MV-4-11 (cell line): ENCODE measurements around the gene APCDD1.
"Not testable (repeated sequence)": the region's sequence is repeated elsewhere in the genome, so short reads cannot be mapped to it uniquely, and the experiment has no call there.

Source experiments
- DNase-seq: peaks from one replicate; lab custom pipeline; 2025; lab: John Stamatoyannopoulos, UW

Gene APCDD1

DNA sequence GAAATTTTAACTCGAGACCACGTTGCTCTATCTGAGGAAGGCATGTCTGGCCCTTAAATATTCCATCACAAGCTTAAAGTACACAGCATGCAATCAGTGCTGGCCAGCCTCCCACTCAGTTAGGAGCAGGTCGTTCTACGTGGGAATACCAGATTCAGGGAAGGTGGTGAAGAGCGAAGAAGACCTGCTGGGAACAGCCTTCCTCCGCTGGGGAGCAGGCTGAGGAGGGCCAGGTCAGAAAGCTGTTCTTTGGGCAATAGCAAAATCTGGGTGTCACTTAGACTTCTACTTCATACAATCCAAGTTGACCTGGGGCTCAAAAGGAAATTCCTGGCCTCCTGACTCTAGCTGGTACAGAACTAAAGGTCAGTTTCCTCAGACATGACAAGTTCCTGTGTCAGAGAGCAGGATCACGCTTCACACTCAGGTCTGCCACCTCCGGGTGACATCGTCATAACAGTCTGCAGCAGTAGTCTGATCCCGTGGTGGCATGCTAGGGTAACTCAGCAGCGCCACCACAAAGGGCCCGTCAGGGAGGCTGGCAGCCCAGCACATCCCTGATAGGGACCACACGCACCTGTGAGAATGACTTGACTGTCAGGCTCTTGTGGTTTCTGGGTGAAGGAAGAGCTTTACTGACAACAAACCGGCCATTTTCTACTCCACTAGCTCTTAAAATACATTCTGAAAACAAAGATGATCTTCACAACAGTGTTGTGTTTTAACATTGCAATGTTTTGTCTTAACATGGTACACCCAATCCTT is 36.1 kb downstream of the APCDD1 start:
- peak; percentile 74 for DNase-seq

DNA sequence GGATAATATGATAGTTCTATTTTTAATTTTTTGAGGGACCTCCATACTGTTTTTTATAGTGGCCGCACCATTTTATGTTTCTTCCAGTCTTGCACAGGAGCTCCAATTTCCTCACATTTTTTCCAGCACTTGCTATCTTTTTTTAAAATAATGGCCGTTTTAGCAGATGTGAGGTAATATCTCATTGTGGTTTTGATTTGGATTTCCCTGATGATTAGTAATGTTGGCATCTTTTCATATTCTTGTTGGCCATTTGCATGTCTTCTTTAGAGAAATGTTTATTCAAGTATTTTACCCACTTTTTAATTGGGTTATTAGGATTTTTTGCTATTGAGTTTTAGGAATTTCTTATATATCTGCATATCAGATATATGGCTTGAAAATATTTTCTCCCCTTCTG is 41.5 kb downstream of the APCDD1 start:
- no peak for DNase-seq

DNA sequence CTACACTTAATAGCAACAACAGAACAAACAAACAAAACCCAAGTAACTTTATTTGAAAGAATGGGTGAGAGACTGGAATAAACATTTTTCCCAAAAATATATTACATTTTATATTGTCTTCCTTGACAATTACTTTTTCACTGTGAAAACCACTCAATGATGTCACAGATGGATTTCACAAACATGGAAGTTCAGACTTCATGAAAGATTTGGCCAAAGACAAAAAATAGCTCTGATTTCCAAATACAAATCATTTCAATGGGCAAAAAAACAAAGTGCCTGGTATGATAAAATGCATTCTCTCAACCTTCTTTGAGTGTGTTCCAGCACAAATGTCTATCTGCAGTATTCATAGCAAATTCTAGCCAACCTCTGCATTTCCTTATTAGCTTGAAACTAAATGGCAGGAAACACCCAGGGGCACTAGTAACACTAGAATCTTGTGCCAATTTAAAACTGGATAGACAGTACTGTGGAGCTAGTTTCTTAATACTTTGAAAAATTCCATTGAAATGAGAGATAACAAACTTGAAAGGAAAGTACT is 42.8 kb downstream of the APCDD1 start:
- no peak for DNase-seq

DNA sequence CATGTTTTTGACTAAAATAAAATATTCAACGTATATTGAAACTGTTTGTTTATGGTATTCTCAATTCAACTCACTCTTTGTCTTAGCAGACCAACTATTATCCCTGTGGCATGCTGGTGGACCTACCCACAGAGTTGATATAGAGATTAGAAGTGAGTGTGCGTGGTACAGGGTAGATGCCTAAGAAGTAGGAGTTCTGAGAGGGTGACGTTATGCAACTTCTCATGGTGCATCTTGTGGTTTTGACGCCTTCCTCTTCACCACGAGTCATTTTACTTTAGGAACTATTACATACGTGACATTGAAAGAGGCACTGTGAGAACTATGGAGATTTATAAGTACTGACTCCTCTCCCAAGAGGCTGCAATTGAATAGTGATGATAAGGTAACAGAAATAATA is 44.8 kb downstream of the APCDD1 start:
- peak; percentile 89 for DNase-seq

DNA sequence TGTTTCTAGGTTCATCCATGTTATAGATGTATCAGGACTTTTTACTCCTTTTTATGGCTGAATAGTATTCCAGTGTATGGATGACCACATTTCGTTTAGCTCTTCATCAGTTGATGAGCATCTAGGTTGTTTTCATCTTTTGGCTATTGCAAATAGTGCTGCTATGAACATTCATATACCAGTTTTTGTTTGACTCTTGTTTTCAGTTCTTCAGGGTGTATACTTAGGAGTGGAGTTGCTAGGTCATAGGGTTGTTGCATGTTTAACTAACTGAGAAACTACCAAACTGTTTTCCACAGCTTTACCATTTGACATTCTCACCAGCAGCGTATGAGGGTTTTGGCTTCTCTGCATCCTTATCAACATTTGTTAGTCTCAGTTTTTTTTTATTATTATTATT is 45.6 kb downstream of the APCDD1 start:
- no peak for DNase-seq

DNA sequence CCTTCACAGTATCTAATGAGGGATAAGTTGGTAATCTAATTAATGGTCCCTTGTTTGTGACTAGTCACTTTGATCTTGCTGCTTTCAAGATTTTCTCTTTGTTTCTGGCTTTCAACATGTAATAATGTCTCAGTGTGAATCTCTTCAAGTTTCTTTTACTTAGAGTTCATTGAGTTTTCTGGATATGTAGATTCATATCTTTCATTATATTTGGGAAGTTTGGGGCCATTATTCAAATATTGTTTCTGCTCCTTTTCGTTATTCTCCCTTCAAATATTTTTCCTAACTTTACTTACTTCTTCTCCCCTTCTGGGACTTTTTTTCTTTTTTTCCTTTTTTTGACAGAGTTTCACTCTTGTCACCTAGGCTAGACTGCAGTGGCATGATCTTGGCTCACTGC is 50.3 kb downstream of the APCDD1 start:
- DNase-seq: no peak

DNA sequence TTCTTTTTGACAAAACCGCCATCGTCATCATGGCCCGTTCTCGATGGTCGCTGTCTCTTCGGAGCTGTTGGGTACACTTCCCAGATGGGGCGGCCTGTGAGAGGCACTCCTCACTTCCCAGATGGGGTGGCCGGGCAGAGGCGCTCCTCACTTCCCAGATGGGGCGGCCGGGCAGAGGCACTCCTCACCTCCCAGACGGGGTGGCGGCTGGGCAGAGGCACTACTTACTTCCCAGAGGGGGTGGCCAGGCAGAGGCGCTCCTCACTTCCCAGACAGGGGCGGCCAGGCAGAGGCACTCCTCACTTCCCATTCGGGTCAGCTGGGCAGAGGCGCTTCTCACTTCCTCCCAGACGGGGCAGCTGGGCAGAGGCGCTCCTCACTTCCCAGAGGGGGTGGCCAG is 51.5 kb downstream of the APCDD1 start:
- DNase-seq: not testable (repeated sequence)

DNA sequence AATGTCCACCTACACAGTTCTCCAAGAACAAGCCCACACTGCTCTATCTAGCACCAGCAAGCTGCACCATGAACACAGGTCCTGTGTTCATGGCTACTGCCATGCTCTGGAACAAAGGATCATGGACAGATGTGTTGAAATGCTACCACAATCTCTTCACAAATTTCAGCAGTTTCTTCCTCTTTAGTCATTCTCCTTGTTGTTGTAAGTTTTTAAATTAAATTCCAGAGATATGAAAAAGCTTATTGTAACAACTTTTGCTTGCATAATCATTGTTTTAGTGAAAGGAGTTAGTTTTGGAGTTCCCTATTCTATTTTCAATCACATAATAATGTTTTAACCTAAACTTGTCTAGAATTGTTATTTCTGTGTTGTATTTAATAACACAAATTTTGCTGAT is 54.2 kb downstream of the APCDD1 start:
- DNase-seq: peak; percentile 80

DNA sequence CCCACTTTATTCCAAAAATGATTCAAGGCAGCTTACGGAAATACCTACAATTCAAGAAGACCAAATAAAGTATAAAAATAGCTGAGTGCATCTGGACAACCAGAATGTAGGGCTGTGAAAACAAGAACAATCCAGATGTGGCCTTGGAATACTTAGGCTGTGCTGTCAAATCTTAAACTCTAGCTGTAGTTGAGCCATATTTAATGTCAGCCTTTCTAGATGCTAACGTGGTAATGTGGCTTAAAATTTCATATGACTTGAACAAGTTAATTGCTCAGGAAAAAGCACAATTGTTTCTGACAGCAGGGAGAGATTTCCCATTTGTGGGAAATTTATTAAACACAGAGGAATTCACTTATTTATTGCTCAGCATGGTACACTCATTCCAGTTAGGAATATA is 56.8 kb downstream of the APCDD1 start:
- no peak for DNase-seq

DNA sequence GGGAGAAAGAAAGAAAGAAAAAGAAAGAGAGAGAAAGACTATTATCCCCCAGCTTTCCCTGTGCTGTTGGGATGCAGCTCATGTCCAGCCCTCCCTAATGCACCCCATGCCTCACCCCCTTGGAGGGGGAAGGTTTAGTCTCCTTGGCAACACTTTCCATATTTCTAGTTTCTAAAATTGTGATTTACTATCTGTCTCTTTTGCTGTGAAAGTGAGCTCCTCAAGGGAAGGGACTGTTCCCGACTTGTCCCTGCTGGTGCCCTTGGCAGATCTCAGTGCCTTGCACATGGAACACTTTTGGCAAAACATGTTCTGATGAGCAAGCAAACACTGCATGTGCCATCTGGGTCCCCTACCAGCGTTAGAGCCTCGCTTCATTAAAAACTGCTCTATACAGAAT is 59.6 kb downstream of the APCDD1 start:
- no peak for DNase-seq

DNA sequence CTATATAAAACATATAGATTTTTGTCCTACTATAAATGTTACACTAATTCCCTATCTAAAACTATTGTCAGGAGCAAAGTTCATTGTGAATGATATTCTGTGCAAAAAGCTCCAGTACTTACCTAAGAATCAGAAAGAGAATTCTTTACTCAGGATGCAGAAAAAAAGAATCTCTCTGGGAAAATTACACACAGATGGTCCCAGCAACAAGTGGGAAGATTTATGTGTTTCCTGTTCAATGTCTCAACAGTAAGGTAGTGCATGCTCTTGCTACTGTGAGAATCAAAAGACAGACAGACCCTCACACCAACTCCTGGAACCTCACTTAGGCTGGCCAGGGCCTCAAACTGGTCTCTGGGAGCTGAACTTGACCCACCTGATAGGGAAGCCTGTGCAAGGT is 60.2 kb downstream of the APCDD1 start:
- DNase-seq: no peak

DNA sequence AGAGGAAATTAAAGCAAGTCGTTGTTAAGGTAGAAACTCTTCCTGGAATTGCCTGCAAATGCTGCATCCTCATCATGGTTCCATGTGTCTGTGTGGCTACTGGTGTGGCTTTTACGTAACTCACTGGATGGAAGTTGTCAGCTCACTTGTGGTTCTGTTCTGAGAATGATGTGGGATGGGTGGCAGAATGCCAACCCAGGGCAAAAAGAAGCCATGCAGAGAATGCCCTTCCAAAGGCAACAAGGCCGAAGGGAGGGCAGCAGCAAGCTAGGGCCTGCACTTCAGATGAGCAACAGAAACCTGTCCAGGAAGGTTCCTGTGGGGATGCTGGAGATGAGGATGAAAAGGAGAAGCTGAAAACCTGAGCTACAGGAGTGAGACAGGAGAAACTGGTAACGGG is 61.0 kb downstream of the APCDD1 start:
- peak; percentile 66 for DNase-seq

DNA sequence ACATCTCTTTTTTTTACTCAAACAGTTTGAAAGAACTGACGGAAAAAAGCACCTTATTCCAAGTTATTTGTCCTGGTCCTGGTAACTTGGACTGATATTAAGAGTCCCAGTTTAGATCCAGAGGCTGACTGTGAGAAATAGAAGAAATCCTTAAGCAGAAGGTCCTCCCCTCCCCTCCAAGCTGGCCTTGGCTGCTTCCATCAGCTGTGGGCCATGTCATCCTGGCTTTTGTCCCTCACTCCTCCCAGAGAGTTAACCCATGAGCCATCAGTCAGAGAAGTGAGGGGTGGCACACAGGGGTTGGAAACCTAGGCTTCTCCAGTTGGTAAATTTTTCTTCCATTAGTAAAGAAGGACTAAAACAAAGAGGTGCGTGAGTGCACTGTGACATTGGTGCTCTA is 61.6 kb downstream of the APCDD1 start:
- no peak for DNase-seq

DNA sequence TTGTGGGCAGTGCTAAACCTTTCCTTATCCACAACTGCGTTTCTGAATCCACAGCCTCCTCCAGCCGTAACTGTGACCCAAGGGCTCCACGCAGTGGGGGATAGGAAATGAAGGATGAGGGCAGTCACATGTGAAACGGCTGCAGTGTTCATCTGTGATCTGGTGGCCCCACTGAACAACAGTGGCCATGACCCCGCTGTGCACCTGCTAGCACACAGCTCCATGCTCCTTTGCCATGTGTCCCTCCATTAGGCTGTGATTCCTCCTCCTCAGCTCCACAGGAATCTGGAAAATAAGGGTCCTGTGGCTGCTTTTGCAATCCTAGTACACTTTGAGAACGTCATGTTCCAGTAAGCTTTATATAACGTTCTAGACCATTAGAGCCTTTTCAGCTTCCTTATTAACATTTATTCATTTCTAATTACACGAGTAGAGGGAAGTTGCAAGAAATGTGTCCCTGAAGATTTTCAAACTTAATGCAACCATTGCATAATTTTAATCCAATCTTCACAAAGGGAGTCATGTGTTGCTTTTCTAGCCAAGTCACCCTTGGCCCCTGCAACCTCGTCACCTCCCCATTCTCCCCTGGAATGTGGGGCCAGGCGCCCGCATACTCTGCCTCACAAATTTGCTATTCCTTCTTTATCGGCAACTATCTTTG is 64.3 kb downstream of the APCDD1 start:
- DNase-seq: peak; percentile 63

DNA sequence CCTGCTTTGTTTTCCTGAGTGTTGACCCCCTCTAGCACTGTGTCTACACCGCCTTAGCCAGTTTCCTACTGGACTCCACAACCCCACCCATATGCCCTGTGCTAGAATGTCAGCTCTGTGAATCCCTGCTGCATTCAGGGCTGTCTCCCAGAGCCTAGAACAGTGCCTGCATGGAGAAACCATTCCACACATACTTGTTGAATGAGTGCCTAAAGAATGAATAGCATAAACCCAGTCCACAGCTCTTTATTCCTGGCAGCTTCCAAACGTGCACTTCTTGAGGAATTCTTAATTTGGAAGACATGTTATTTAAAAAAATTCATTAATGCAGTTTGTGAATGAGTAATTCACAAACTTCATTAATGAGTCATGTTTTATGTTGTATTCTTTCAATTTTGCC is 64.9 kb downstream of the APCDD1 start:
- no peak for DNase-seq

DNA sequence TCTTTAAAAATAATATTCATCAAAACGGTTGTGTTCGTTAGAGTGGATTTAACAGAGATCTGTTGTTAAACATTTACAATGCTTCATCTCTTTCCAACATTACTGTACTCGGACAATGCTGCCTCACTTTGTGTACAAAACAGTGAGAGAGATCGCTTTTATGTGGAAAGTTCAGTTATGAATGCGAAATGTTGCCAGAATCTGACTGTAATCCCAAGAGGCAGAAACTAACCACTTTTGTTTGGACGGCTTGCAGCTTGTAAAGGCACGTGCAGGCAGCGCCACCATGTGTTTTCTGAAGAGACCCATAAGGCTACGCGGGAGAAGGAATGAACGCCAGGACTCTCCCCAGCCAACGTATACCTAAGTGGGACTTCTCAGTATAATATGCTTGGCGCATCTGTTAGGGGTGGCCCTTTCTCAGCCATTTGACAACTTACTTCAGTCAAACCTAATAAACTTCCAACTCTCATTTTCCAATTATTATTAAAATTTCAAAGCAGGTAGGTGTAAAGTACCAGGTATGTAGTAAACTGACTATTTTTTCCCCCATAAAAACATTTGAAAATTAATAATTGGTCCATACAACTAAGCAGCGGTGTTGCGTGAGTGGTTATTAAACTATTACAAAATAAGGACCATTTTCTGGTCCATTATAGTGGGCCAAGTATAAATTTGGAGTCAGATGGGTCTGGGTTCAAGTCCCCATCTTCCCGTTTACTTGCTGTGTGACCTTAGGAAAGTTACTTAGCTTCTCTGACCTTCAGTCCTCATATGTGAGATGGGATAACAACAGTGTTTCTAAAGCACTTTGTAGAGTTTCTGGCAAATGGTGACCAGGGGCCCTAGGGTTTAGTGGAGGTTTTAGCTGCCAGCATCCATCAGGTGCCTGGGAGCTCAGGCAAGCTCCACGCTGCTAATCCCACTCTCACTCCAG is 65.8 kb downstream of the APCDD1 start:
- peak; percentile 79 for DNase-seq

DNA sequence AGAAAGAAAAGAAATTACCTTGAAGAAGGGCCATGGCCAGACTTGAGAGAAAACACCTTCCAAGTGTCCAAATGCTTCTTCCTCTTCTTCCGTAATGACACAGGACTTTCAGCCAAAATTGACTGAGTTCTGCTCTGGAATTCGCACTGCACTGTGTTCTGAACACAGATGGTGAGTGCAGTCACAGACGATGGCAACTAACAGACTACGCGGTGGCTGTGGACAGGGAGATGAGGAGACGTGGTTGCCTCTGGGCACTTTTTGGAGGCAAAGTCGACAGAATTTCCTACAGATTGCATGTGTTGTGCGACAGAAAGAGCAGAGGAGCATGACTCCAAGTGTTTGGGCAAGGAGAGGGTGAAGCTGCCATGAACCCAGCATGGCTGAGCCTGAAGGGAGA is 67.1 kb downstream of the APCDD1 start:
- no peak for DNase-seq

DNA sequence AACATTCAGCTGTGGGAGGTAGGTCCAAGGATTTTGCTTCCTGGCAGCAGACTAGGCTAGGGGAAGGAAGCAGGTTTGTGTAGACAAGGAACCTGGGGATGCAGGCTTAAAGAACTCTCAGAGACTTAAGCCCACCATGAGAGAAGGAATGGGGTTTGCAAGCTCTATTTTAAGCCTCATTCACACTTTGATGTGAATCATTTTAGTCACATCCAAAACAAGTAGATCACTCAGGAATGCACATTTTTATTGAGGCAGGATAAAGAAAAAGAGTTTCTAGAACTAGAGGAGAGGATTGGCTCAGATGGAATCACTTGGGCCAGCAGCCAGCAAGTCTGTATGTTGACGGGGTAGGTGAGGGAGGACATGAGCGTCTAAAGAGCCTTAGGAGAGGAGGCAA is 68.1 kb downstream of the APCDD1 start:
- no peak for DNase-seq

DNA sequence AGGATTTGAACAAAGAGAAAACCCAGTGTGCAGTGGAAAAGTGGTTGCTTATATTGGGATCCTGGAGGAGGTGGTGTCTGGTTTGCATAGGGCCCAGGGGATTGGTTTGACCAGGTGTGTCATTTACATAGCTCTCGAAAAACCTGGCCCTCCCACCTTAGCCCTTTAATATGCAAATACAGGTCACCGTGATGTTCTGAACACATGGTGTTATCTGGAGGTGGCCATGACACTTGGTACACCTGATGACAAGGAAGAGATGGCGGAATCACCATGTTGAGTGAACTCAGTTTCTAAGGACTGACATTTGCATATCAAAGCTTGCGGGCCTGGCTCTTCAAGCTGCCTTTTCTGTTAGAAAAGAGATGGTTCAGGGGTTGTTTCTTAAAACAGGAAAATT is 69.1 kb downstream of the APCDD1 start:
- DNase-seq: no peak

DNA sequence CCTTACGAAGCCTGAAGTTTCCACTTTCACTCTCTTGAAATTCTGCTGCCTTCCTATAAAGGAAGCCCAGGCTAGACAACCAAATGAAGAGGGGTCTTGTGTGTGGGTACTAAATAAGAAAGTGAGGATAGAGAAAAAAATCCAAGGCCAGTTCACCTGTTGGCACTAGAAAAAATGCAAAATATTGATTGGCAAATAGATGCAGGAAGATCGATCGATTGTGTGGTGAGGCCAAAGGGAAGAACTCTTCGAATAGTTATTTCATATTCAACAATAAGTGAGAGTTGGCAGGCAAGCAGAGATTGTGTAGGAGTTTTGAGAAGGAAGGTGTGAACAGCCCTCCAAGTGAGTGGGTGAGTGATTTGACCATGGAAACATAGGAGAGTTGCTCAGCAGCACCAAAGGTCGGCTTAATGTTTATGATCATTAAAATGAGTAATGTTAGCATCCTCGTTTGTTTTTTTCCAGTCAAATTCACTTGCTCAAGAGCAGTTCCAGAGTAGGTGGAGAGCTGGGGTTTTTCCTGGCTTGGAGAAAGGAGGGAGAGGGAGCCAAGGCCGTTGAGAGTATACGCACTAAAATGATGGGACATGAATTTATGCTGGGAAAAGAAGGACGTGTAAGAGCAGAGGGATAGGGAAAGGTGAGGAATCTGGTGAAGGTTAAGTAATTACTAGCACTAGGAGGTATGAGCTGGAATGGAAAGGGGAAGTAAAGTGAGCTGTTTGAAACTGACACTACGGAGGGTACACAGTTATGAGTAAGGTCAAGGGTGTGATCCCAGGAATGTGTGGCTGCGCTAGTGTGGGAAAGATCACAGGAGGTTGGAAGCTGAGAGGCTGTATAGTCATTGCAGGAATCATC is 70.3 kb downstream of the APCDD1 start:
- DNase-seq: peak; percentile 54

DNA sequence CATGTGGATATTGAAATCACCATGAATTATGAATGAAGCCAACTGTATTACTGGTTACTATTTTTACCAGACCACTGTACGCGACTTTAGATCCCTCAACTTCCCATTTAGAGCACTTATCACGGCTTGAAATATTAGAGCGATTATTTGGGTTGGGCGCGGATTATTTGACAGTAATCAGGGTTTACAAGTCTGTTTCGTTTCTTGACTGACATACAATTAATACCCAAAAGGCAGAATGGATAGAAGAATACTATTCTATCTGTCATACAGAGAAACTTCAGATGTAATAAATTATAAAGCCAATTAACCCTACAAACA is 70.9 kb downstream of the APCDD1 start:
- no peak for DNase-seq
